Spinal cord (tissue), 10 donors: ENCODE results near the gene AQP6. TPM values are rescaled to one million over a fixed set of nuclear protein-coding genes. Genes with fewer than 3 reads are reported as not detected.

Experiments
- DNase-seq, 6 donors: peaks; one replicate each; pipeline versions ENCODE4 v3.0.0 to v3.0.0-alpha.2; 2013 to 2015; ENCODE audit warnings: low spot score in 6 of 6, low read depth in 4 of 6
- H3K27ac ChIP-seq: one replicate; pipeline ENCODE4 v1.5.1; 2013; ENCODE audit warnings: low read depth, low read length, control low read depth
- H3K27me3 ChIP-seq: one replicate; pipeline ENCODE4 v1.6.1; 2013; ENCODE audit warnings: low read length; ENCODE audit not compliant: control insufficient read depth, insufficient read depth
- H3K36me3 ChIP-seq: one replicate; pipeline ENCODE4 v1.6.1; 2013; ENCODE audit warnings: low read length; ENCODE audit not compliant: control insufficient read depth, insufficient read depth
- H3K4me1 ChIP-seq: one replicate; pipeline ENCODE4 v1.6.1; 2013; ENCODE audit warnings: low read length; ENCODE audit not compliant: control insufficient read depth, insufficient read depth
- H3K4me3 ChIP-seq: one replicate; pipeline ENCODE4 v1.5.1; 2013; ENCODE audit warnings: low read depth, low read length, control low read depth
- H3K9me3 ChIP-seq: one replicate; pipeline ENCODE4 v1.6.1; 2013; ENCODE audit warnings: low read length; ENCODE audit not compliant: control insufficient read depth, insufficient read depth
- WGBS: methylation state at CpG from one replicate; pipeline ENCODE4 v1.1.5; 2013; ENCODE audit warnings: missing lambda C conversion rate; ENCODE audit not compliant: insufficient coverage; 5-methylcytosine and 5-hydroxymethylcytosine counted together
- polyA plus RNA-seq, 2 donors: library from polyadenylated mRNA; unstranded; fragments of 120-200 nt; gene quantifications; one replicate each; pipeline ENCODE4 v1.2.1, GENCODE V29; 2013; ENCODE audit not compliant: insufficient read length in 2 of 2
- total RNA-seq, 2 donors: library from RNA; depleted of rRNA in 1 of 2; stranded (reverse); fragments of 120-200 nt in 1 of 2; fragments of >200 nt in 1 of 2; gene quantifications; one replicate each; pipeline versions ENCODE4 v1.2.3 to v1.2.4, GENCODE V29; 2013 to 2014
- donor health status: healthy.

Gene AQP6
- total and polyA plus RNA-seq, 4 donors: 2.1 to 9.2 (median 4.8) TPM

DNA sequence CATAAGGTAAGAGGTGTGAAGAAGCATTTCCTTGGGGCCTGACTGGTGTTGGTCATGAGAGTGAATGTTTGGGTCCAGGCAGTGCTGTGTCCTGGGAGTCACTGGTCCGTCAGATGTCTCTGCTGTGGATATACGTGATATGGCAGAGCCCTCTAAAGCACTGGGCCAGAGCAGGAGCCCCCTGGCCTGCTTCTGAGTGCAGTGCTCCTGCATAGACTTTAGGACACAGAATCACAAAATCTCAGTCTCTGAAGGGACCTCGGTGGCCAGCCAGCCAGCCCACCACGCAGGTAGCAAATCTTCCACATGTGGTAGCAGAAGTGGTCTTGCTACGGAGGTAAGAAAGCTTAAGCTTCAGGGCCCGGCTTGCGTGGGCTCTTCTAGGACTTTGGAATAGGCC lies 40.7 kb upstream of the AQP6 start:
- no peak for DNase-seq
- no peaks in the 10 kb centered on the region for H3K9me3 ChIP-seq
- no peak overlapping the region for H3K4me3 ChIP-seq
- H3K4me1 ChIP-seq: no peaks in the 10 kb centered on the region
- no peaks in the 10 kb centered on the region for H3K36me3 ChIP-seq
- H3K27ac ChIP-seq: no peak overlapping the region
- 76% methylated on average over 5 of the region's 7 CpGs for WGBS
- H3K27me3 ChIP-seq: no peaks in the 10 kb centered on the region

DNA sequence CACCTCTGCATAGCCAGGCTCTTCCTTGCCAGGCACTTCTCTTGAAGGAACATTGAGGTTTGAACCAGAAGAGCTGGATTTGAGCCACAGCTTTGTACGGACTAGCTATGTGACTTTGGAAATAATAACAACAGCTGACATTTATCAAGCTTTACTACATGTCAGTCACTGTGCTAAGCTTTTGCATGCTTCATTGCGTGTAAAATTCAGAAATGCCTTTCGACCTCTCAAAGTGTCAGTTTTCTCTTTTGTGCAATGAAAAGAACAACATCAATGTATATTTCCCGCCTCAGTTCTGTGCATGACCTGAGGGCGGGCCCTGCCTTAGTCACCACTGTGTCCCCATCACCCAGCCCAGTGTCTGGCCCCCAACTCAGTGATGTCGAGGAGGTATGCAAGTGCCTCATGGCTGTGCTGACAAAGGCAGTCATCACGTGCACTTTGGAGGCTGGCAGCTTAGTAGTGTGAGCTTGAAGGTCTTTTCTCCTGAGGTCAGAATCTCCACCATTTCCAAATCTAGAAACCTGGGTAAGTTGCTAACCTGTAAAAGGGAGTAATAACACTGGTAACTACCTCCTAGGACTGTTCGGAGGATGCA lies 40.1 kb upstream of the AQP6 start:
- H3K4me1 ChIP-seq: no peaks in the 10 kb centered on the region
- H3K27me3 ChIP-seq: no peaks in the 10 kb centered on the region
- H3K9me3 ChIP-seq: no peaks in the 10 kb centered on the region
- H3K4me3 ChIP-seq: no peak overlapping the region
- WGBS: 86% methylated on average over 6 of the region's 8 CpGs
- H3K27ac ChIP-seq: no peak overlapping the region
- no peak for DNase-seq
- H3K36me3 ChIP-seq: no peaks in the 10 kb centered on the region

DNA sequence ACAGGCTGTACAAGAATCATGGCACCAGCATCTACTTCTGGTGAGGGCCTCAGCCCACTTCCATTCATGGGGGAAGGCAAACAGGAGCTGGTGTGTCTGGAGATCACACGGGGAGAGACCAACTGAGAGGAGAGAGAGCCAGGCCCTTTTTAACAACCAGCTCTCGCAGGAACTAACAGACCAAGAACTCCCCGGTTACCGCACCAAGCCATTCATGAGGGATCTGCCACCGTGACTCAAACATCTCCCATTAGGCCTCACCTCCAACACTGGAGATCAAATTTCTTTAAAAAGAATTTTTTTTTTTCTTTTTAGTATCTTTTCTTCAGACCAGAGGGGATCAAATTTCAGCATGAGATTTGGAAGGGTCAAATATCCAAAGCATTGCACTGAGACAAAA lies 39.0 kb upstream of the AQP6 start:
- no peak overlapping the region for H3K4me3 ChIP-seq
- H3K4me1 ChIP-seq: no peaks in the 10 kb centered on the region
- no peak for DNase-seq
- H3K9me3 ChIP-seq: no peaks in the 10 kb centered on the region
- H3K27ac ChIP-seq: no peak overlapping the region
- no peaks in the 10 kb centered on the region for H3K27me3 ChIP-seq
- WGBS: no CpG with 5 or more reads among the region's 5 CpGs
- no peaks in the 10 kb centered on the region for H3K36me3 ChIP-seq

DNA sequence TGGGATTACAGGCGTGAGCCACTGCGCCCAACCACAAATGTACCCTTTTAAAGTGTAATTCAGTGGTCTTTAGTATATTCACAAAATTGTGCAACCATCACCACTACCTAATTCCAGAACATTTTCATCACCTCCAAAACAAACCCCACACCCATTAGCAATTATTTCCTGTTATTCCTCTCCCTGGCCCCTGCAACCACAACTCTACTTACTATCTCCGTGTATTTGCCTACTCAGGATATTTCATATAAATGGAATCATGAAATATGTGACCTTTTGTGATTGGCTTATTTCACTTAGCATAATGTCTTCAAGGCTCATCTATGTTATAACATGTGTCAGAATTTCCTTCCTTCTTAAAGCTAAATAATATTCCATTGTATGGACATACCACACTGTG lies 38.2 kb upstream of the AQP6 start:
- DNase-seq: no peak
- no peaks in the 10 kb centered on the region for H3K4me1 ChIP-seq
- no peak overlapping the region for H3K4me3 ChIP-seq
- no peaks in the 10 kb centered on the region for H3K36me3 ChIP-seq
- no peaks in the 10 kb centered on the region for H3K27me3 ChIP-seq
- H3K27ac ChIP-seq: no peak overlapping the region
- WGBS: no CpG with 5 or more reads among the region's 3 CpGs
- H3K9me3 ChIP-seq: no peaks in the 10 kb centered on the region

DNA sequence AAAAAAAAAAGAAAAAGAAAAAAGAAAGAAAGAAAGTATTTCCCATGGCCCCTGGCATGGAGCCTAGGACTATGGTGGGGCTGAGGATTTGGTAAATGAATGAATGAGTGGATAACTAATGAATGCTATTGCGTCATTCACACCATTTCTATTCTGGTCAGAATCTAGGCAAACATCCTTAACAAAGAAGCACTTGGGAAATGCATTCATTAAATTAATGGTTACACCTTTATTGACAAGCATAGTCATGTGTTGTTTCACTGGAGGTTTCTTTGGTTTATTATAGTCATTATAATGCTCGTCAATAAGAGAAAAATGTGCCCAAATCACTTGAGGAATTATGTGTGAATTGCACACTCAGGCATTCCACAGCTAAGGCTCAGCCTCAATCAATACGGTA lies 35.8 kb upstream of the AQP6 start:
- Histone ChIP-seq H3K36me3 (no peaks in the 10 kb centered on the region), H3K27ac (no peak overlapping the region), H3K27me3 (no peaks in the 10 kb centered on the region), H3K9me3 (no peaks in the 10 kb centered on the region), H3K4me3 (no peak overlapping the region), H3K4me1 (no peaks in the 10 kb centered on the region)
- peak in 1 of 6 donors; percentile 63 for DNase-seq
- no CpG with 5 or more reads among the region's 3 CpGs for WGBS

DNA sequence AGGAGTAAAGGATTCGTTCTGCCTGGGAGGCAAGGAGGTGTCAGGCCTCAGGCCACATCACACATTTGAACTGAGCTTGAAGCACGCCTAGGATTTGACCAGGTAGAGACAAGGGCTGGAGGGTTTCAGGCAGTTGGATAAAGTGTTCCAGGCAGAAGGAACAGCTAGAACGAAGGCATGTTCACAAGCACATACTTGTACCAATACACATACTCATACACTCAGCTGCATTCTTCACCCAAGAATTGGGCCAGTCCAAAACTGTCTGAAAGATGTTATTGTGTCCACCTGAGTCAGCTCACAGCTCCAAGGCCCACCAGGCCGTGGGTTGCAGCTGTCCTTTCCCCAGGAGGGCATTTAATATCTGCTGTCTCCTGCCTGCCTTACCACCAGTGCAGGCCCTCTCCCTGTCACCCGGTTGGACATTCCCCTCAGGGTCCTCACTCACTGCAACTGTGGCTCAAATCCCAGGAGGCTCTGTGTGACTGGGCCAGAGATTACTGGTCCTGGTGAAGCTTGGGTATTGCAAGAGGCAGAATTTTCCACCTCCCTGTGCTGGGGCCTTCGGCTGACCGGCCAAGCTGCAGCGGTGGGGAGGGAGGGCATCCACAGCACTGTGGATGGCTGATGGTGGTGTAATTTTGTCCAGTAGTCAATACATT lies 35.0 kb upstream of the AQP6 start:
- H3K4me1 ChIP-seq: peaks cover under 1% of the 10 kb centered on the region
- WGBS: 88% methylated on average over 6 of the region's 8 CpGs
- no peaks in the 10 kb centered on the region for H3K9me3 ChIP-seq
- H3K4me3 ChIP-seq: no peak overlapping the region
- no peak for DNase-seq
- no peaks in the 10 kb centered on the region for H3K36me3 ChIP-seq
- no peak overlapping the region for H3K27ac ChIP-seq
- no peaks in the 10 kb centered on the region for H3K27me3 ChIP-seq

DNA sequence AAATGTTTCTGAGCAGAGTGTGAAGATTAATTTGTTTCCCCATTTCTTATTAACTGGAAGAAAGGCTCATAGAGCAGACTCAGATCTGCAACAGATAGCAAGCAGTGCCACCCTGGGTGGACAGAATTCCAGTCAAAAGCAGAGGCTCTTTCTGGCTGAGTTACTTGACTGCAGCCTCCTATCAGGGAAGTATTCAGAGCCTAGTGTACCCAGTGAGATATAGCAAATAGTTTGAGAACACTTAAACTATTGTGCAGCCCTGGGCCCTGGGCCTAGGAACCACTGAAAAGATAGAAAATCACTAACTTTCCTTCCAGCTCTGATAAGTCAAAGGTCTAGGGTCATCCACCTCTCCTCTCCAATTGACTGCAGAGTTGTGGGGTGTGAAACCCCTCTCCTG lies 33.4 kb upstream of the AQP6 start:
- Histone ChIP-seq H3K27ac (no peak overlapping the region), H3K27me3 (no peaks in the 10 kb centered on the region), H3K36me3 (no peaks in the 10 kb centered on the region), H3K4me3 (no peak overlapping the region), H3K4me1 (peaks cover 11% of the 10 kb centered on the region), H3K9me3 (no peaks in the 10 kb centered on the region)
- DNase-seq: no peak

DNA sequence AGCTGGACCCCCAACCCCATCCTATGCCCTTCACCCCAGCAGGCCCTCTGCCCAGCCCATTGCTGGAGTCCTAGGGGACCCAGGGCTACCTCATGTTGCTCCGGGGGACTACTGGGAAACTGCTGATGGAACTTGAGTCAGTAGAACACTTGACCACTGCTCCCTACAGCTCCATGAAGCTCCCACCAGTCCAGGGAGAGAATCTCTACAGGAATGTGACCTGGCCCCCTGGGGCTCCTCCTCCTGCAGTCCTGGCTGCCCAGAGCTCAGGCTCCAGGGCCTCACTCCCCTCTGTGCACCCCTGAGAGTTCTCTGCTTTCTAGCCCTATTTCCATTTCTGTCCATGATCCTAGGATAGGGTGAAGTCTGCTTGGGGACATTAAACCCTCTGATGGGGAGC lies 33.0 kb upstream of the AQP6 start:
- H3K4me1 ChIP-seq: peaks cover 11% of the 10 kb centered on the region
- no peak overlapping the region for H3K4me3 ChIP-seq
- DNase-seq: no peak
- no peaks in the 10 kb centered on the region for H3K9me3 ChIP-seq
- no peak overlapping the region for H3K27ac ChIP-seq
- no peaks in the 10 kb centered on the region for H3K36me3 ChIP-seq
- WGBS: 80% methylated on average over 1 of the region's 1 CpG
- no peaks in the 10 kb centered on the region for H3K27me3 ChIP-seq

DNA sequence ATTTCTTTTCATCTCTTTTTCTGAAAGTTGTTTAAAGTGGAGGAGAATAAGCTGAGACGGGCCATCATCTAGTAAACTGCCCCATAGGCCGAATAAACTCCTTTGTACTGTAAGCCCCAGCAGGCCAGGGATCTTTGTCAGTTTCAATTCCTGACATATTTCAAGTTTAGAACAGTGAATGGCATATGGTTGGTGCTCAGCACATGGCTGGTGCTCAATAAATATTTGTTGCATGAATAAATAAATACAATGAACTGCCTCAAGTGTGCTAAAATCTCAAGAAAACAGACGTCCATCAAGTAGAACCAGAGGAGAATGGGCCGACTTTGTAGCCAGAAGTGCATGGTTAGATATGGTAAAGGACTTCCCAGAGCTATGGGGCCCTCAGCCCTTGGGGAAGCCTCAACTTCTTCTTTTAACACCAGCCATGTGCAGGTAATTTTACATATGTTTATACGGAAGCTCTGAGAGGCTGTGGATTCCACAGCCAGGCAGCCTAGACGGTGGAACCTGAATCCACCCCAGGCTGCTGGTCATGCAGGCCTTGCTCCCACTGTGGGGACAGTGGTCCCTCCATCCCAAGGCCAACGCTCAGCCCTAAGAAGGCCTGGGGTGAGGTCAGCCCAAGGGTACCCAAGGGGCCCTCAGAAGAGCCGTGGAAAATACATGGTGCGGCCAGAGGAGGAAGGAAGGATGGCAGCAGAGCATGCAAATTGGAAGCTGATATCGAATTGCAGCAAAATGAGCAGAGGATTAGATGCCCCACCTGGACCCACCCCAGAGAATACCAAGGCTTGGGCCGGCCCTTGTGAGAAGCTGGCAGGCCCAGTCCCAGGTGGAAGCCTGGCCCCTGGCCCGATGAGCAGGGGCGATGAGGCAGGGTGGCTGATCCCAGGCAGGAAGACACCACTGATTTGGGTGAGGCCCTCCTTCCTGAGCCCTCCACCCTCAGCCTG lies 30.9 kb upstream of the AQP6 start:
- no peaks in the 10 kb centered on the region for H3K9me3 ChIP-seq
- H3K4me3 ChIP-seq: no peak overlapping the region
- H3K36me3 ChIP-seq: no peaks in the 10 kb centered on the region
- peaks cover 17% of the 10 kb centered on the region for H3K4me1 ChIP-seq
- H3K27ac ChIP-seq: no peak overlapping the region
- no peaks in the 10 kb centered on the region for H3K27me3 ChIP-seq
- no peak for DNase-seq
- 85% methylated on average over 9 of the region's 13 CpGs for WGBS
